Measurements from ENCODE around the gene NFKB1.

NFKB1 gene

DNA sequence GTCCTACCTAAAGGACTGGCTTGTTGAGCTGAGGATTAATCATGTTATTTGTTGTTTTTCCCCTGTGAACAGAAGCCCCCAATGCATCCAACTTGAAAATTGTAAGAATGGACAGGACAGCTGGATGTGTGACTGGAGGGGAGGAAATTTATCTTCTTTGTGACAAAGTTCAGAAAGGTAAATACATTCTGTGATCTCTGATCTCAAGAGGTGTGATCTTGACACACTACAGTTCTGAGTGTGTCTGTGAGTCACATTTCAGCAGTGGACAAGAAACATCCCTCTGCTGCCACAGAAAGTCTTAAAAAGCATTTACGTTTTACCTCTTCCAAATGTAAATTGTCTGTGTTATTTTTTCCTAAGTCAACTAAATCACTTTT is 79.3 kb downstream of the NFKB1 start:
- Histone ChIP-seq H3K9me2 (ENCODE audit: low read depth, low read length) (no peaks in the 10 kb centered on the region), H3K9ac (ENCODE audit: low read length) (no peak overlapping the region), H3K27me3 (ENCODE audit: insufficient read depth, low read length) (no peaks in the 10 kb centered on the region), H3K36me3 (ENCODE audit: insufficient read depth, low read length) (peaks cover 82% of the 10 kb centered on the region), H3K4me2 (ENCODE audit: low read length) (no peak overlapping the region), H3K79me2 (ENCODE audit: insufficient read depth, low read length) (no peaks in the 10 kb centered on the region), H3F3A (ENCODE audit: insufficient read depth, low read length) (no peaks in the 10 kb centered on the region), H3K4me1 (ENCODE audit: insufficient read depth, low read length, severe bottlenecking) (no peaks in the 10 kb centered on the region), H4K20me1 (ENCODE audit: insufficient read depth, low read length) (no peaks in the 10 kb centered on the region), H2AFZ (ENCODE audit: low read length) (no peak overlapping the region), H3K4me3 (ENCODE audit: low read depth, low read length, poor library complexity, severe bottlenecking) (no peak overlapping the region), H3K27ac (ENCODE audit: low read depth, low read length, poor library complexity, severe bottlenecking) (no peak overlapping the region), H3K9me3 (ENCODE audit: low read length) (no peaks in the 10 kb centered on the region)
- no peak for TF ChIP-seq EZH2 (IDR thresholded peaks at IDR 0.05; ENCODE audit: borderline replicate concordance, low read length)

DNA sequence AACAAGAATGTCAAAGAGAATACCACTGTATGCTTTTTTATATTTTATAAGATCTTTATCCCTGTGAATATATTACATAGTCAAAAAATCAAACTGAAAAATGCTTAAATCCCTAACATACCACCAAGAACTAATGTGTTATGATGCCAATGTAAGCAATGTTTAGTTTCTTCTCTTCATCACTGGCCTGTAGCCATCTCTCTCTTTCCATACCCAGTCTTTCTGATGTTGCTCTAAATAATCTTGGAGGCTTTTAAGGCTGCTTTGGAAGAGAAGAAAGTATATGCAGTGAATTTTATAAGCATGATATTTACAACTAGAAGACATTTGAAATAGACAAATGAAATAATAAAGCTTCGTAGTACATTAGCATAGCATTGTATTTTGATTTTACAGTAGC is 82.9 kb downstream of the NFKB1 start:
- Histone ChIP-seq H3K9me2 (ENCODE audit: low read depth, low read length) (no peaks in the 10 kb centered on the region), H3K4me2 (ENCODE audit: low read length) (no peak overlapping the region), H3F3A (ENCODE audit: insufficient read depth, low read length) (no peaks in the 10 kb centered on the region), H3K79me2 (ENCODE audit: insufficient read depth, low read length) (no peaks in the 10 kb centered on the region), H4K20me1 (ENCODE audit: insufficient read depth, low read length) (no peaks in the 10 kb centered on the region), H2AFZ (ENCODE audit: low read length) (no peak overlapping the region), H3K9me3 (ENCODE audit: low read length) (no peaks in the 10 kb centered on the region), H3K27ac (ENCODE audit: low read depth, low read length, poor library complexity, severe bottlenecking) (no peak overlapping the region), H3K36me3 (ENCODE audit: insufficient read depth, low read length) (peaks cover 88% of the 10 kb centered on the region), H3K9ac (ENCODE audit: low read length) (no peak overlapping the region), H3K4me3 (ENCODE audit: low read depth, low read length, poor library complexity, severe bottlenecking) (no peak overlapping the region), H3K27me3 (ENCODE audit: insufficient read depth, low read length) (no peaks in the 10 kb centered on the region), H3K4me1 (ENCODE audit: insufficient read depth, low read length, severe bottlenecking) (no peaks in the 10 kb centered on the region)
- TF ChIP-seq, protein P1, sequence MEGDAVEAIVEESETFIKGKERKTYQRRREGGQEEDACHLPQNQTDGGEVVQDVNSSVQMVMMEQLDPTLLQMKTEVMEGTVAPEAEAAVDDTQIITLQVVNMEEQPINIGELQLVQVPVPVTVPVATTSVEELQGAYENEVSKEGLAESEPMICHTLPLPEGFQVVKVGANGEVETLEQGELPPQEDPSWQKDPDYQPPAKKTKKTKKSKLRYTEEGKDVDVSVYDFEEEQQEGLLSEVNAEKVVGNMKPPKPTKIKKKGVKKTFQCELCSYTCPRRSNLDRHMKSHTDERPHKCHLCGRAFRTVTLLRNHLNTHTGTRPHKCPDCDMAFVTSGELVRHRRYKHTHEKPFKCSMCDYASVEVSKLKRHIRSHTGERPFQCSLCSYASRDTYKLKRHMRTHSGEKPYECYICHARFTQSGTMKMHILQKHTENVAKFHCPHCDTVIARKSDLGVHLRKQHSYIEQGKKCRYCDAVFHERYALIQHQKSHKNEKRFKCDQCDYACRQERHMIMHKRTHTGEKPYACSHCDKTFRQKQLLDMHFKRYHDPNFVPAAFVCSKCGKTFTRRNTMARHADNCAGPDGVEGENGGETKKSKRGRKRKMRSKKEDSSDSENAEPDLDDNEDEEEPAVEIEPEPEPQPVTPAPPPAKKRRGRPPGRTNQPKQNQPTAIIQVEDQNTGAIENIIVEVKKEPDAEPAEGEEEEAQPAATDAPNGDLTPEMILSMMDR (IDR thresholded peaks at IDR 0.05; ENCODE audit: low read length) = no peak
- no peak for TF ChIP-seq EZH2 (IDR thresholded peaks at IDR 0.05; ENCODE audit: borderline replicate concordance, low read length)

DNA sequence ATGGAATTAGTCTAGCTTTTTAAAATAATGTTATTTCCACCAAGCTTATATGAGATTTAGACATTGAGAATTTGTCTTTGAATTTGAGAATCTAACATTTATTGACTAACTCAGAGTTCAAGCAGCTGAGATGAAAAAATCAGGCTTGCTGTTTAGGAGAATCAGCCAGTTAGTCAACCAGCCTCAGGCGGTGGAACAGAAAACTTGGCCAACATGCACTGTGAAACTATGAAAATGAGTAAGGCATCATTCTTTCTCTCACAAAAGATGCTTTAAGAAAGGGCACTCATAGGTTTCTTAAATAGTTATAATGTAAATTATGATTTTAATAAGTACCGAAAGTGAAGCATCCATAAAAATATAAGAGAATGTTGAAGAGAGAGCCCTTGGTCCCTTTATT is 84.2 kb downstream of the NFKB1 start:
- no peak overlapping the region for H3K9ac ChIP-seq (ENCODE audit: low read length)
- H3K4me2 ChIP-seq (ENCODE audit: low read length) = no peak overlapping the region
- no peaks in the 10 kb centered on the region for H3K9me2 ChIP-seq (ENCODE audit: low read depth, low read length)
- no peaks in the 10 kb centered on the region for H3K79me2 ChIP-seq (ENCODE audit: insufficient read depth, low read length)
- peaks cover 89% of the 10 kb centered on the region for H3K36me3 ChIP-seq (ENCODE audit: insufficient read depth, low read length)
- H2AFZ ChIP-seq (ENCODE audit: low read length) = no peak overlapping the region
- H3K27me3 ChIP-seq (ENCODE audit: insufficient read depth, low read length) = no peaks in the 10 kb centered on the region
- no peak overlapping the region for H3K27ac ChIP-seq (ENCODE audit: low read depth, low read length, poor library complexity, severe bottlenecking)
- H3K9me3 ChIP-seq (ENCODE audit: low read length) = no peaks in the 10 kb centered on the region
- H3F3A ChIP-seq (ENCODE audit: insufficient read depth, low read length) = no peaks in the 10 kb centered on the region
- no peak overlapping the region for H3K4me3 ChIP-seq (ENCODE audit: low read depth, low read length, poor library complexity, severe bottlenecking)
- H3K4me1 ChIP-seq (ENCODE audit: insufficient read depth, low read length, severe bottlenecking) = no peaks in the 10 kb centered on the region
- TF ChIP-seq, protein P1 (IDR thresholded peaks at IDR 0.05; ENCODE audit: low read length) = no peak
- TF ChIP-seq EZH2 (IDR thresholded peaks at IDR 0.05; ENCODE audit: borderline replicate concordance, low read length) = no peak
- no peaks in the 10 kb centered on the region for H4K20me1 ChIP-seq (ENCODE audit: insufficient read depth, low read length)

DNA sequence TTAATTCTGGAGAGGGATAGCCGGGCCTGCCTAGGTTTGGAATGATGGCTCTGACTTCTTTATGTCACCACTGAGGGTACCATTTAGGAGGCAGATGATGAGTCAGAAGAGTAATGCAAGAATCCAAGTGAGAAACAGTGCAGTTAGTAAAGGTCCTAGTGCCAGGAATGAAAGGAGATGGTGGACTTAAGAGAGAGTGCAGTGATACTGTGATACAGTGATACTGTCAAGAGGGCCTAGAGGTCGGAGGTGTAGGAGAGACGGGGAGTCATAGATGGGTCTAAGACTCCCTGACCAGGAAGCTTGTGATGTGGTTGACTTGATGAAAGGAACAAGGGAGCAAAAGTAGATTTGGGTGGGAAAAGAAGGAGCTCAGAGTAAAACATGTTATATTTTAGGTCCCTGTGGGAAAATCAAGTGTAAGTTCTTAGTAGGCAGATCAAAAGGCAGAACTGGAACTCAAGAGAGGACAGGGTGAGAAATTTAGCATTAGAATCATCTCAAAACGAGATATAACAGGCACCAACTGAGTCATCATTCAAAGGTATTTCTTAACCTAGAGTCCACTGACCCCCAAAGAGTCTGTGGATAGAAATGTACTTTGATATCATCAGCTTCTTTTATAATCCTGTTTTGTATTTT is 85.0 kb downstream of the NFKB1 start:
- Histone ChIP-seq H3K9me3 (ENCODE audit: low read length) (no peaks in the 10 kb centered on the region), H3K9me2 (ENCODE audit: low read depth, low read length) (no peaks in the 10 kb centered on the region), H3K27ac (ENCODE audit: low read depth, low read length, poor library complexity, severe bottlenecking) (no peak overlapping the region), H3K79me2 (ENCODE audit: insufficient read depth, low read length) (no peaks in the 10 kb centered on the region), H3K4me3 (ENCODE audit: low read depth, low read length, poor library complexity, severe bottlenecking) (no peak overlapping the region), H3K36me3 (ENCODE audit: insufficient read depth, low read length) (peaks cover 88% of the 10 kb centered on the region), H3K9ac (ENCODE audit: low read length) (no peak overlapping the region), H3K4me2 (ENCODE audit: low read length) (no peak overlapping the region), H3K27me3 (ENCODE audit: insufficient read depth, low read length) (no peaks in the 10 kb centered on the region), H2AFZ (ENCODE audit: low read length) (no peak overlapping the region), H4K20me1 (ENCODE audit: insufficient read depth, low read length) (no peaks in the 10 kb centered on the region), H3F3A (ENCODE audit: insufficient read depth, low read length) (no peaks in the 10 kb centered on the region), H3K4me1 (ENCODE audit: insufficient read depth, low read length, severe bottlenecking) (no peaks in the 10 kb centered on the region)
- TF ChIP-seq EZH2 (IDR thresholded peaks at IDR 0.05; ENCODE audit: borderline replicate concordance, low read length) = no peak
- TF ChIP-seq, protein P1 (IDR thresholded peaks at IDR 0.05; ENCODE audit: low read length) = no peak
